Measurements from ENCODE around the gene DHRS11.

DHRS11 gene

DNA sequence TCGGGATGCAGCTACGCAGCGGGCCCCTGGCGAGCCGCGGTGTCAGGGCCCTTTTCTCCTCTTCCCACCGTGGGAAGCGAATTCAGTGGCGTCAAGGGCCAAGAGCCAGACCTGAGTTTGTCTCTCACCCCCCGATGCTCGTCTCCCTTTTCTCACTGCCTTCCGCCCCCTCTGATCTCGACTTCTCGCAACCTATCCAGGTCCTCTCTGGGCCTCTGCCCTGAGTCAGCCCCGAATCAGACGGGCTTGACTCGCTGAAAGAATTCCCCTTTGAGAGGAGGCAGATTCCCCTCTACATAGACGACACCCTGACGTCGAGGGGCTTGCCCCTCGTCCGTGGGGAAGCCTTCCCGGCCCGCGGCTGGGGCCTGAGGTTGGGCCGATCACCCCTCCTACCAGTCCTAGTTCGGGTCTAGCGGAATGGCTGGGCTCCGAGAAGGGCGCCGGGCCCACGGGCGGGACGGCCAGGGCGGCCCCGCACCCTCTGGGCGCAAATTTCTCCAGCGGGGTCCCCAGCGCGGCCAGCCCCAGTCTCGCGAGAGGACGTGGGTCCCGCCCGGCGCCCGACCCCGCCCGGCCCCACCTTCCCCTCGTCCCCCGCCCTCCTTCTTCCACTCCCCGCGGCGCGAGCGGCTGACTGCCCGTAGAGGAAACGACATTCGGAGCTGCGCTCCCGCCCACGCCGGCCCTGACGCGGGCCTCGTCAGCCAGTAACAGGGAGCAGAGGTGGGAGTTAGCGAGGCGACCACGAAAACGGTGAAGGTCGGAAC is 47.2 kb upstream of the DHRS11 start, which contains the start of gene GGNBP2:
GGNBP2 (plus strand) TSS at position 613 of the 770 bp plus-strand sequence. CDS start 806 bp downstream, outside the sequence.
- ATAC-seq: peak; percentile 79
- TF ChIP-seq TOX (CRISPR knock-in tag; IDR thresholded peaks at IDR 0.05; ENCODE audit: borderline replicate concordance) (no peak), RARB (CRISPR knock-in tag; IDR thresholded peaks at IDR 0.05) (no peak), ZFP3 (CRISPR knock-in tag; IDR thresholded peaks at IDR 0.05) (no peak), CSDC2 (CRISPR knock-in tag; IDR thresholded peaks at IDR 0.05) (no peak), ZC3H10 (CRISPR knock-in tag; IDR thresholded peaks at IDR 0.05) (no peak), ZNF565 (CRISPR knock-in tag; conservative IDR thresholded peaks at IDR 0.05; ENCODE audit: low read depth) (no peak), BACH2 (CRISPR knock-in tag; IDR thresholded peaks at IDR 0.05; ENCODE audit: borderline replicate concordance) (no peak), ZNF70 (CRISPR knock-in tag; IDR thresholded peaks at IDR 0.05) (no peak), PPARA (CRISPR knock-in tag; IDR thresholded peaks at IDR 0.05; ENCODE audit: borderline replicate concordance) (no peak), ARNTL (CRISPR knock-in tag; IDR thresholded peaks at IDR 0.05; ENCODE audit: borderline replicate concordance, low read depth) (no peak), ESRRG (CRISPR knock-in tag; IDR thresholded peaks at IDR 0.05) (no peak), TCF4 (CRISPR knock-in tag; IDR thresholded peaks at IDR 0.05; ENCODE audit: borderline replicate concordance) (no peak), ZFP30 (CRISPR knock-in tag; IDR thresholded peaks at IDR 0.05) (no peak)
- TF ChIP-seq, protein P1, sequence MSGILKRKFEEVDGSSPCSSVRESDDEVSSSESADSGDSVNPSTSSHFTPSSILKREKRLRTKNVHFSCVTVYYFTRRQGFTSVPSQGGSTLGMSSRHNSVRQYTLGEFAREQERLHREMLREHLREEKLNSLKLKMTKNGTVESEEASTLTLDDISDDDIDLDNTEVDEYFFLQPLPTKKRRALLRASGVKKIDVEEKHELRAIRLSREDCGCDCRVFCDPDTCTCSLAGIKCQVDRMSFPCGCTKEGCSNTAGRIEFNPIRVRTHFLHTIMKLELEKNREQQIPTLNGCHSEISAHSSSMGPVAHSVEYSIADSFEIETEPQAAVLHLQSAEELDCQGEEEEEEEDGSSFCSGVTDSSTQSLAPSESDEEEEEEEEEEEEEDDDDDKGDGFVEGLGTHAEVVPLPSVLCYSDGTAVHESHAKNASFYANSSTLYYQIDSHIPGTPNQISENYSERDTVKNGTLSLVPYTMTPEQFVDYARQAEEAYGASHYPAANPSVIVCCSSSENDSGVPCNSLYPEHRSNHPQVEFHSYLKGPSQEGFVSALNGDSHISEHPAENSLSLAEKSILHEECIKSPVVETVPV (CRISPR knock-in tag; IDR thresholded peaks at IDR 0.05): no peak
- TF ChIP-seq, protein P2, sequence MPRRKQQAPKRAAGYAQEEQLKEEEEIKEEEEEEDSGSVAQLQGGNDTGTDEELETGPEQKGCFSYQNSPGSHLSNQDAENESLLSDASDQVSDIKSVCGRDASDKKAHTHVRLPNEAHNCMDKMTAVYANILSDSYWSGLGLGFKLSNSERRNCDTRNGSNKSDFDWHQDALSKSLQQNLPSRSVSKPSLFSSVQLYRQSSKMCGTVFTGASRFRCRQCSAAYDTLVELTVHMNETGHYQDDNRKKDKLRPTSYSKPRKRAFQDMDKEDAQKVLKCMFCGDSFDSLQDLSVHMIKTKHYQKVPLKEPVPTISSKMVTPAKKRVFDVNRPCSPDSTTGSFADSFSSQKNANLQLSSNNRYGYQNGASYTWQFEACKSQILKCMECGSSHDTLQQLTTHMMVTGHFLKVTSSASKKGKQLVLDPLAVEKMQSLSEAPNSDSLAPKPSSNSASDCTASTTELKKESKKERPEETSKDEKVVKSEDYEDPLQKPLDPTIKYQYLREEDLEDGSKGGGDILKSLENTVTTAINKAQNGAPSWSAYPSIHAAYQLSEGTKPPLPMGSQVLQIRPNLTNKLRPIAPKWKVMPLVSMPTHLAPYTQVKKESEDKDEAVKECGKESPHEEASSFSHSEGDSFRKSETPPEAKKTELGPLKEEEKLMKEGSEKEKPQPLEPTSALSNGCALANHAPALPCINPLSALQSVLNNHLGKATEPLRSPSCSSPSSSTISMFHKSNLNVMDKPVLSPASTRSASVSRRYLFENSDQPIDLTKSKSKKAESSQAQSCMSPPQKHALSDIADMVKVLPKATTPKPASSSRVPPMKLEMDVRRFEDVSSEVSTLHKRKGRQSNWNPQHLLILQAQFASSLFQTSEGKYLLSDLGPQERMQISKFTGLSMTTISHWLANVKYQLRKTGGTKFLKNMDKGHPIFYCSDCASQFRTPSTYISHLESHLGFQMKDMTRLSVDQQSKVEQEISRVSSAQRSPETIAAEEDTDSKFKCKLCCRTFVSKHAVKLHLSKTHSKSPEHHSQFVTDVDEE (CRISPR knock-in tag; IDR thresholded peaks at IDR 0.05): no peak
- TF ChIP-seq, protein P3, sequence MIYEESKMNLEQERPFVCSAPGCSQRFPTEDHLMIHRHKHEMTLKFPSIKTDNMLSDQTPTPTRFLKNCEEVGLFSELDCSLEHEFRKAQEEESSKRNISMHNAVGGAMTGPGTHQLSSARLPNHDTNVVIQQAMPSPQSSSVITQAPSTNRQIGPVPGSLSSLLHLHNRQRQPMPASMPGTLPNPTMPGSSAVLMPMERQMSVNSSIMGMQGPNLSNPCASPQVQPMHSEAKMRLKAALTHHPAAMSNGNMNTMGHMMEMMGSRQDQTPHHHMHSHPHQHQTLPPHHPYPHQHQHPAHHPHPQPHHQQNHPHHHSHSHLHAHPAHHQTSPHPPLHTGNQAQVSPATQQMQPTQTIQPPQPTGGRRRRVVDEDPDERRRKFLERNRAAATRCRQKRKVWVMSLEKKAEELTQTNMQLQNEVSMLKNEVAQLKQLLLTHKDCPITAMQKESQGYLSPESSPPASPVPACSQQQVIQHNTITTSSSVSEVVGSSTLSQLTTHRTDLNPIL (CRISPR knock-in tag; IDR thresholded peaks at IDR 0.05; ENCODE audit: low read depth): no peak
- TF ChIP-seq, protein P4, sequence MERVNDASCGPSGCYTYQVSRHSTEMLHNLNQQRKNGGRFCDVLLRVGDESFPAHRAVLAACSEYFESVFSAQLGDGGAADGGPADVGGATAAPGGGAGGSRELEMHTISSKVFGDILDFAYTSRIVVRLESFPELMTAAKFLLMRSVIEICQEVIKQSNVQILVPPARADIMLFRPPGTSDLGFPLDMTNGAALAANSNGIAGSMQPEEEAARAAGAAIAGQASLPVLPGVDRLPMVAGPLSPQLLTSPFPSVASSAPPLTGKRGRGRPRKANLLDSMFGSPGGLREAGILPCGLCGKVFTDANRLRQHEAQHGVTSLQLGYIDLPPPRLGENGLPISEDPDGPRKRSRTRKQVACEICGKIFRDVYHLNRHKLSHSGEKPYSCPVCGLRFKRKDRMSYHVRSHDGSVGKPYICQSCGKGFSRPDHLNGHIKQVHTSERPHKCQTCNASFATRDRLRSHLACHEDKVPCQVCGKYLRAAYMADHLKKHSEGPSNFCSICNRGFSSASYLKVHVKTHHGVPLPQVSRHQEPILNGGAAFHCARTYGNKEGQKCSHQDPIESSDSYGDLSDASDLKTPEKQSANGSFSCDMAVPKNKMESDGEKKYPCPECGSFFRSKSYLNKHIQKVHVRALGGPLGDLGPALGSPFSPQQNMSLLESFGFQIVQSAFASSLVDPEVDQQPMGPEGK (CRISPR knock-in tag; IDR thresholded peaks at IDR 0.05; ENCODE audit: borderline replicate concordance): no peak
- TF ChIP-seq, protein P5, sequence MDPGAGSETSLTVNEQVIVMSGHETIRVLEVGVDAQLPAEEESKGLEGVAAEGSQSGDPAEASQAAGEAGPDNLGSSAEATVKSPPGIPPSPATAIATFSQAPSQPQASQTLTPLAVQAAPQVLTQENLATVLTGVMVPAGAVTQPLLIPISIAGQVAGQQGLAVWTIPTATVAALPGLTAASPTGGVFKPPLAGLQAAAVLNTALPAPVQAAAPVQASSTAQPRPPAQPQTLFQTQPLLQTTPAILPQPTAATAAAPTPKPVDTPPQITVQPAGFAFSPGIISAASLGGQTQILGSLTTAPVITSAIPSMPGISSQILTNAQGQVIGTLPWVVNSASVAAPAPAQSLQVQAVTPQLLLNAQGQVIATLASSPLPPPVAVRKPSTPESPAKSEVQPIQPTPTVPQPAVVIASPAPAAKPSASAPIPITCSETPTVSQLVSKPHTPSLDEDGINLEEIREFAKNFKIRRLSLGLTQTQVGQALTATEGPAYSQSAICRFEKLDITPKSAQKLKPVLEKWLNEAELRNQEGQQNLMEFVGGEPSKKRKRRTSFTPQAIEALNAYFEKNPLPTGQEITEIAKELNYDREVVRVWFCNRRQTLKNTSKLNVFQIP (CRISPR knock-in tag; IDR thresholded peaks at IDR 0.05; ENCODE audit: borderline replicate concordance, low read depth): no peak

DNA sequence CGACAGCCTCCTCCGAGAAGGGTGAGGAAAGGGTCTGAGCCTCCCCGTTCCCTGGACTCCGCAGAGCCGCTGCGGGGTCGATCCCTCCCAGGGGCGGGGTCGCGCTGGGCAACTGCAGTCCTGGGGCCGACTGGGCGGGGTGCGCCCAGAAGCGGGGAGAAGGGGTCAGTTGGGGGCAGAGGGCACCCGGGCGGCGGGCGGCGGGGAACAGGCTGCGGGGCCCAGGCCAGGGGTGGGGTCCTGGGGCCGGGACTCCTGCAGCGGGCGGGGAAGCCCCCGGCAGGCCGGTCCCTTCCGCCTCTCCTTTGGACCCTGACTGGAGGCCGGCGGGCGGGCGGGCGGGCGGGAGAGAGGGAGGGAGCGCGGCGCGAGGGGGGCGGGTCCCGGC is 46.6 kb upstream of the DHRS11 start:
- peak; percentile 62 for ATAC-seq
- TF ChIP-seq ESRRG (CRISPR knock-in tag; IDR thresholded peaks at IDR 0.05): no peak
- TF ChIP-seq ZC3H10 (CRISPR knock-in tag; IDR thresholded peaks at IDR 0.05): no peak
- TF ChIP-seq ZFP30 (CRISPR knock-in tag; IDR thresholded peaks at IDR 0.05): no peak
- TF ChIP-seq, protein P3 (CRISPR knock-in tag; IDR thresholded peaks at IDR 0.05; ENCODE audit: low read depth): no peak
- TF ChIP-seq ZNF8 (CRISPR knock-in tag; IDR thresholded peaks at IDR 0.05): no peak
- TF ChIP-seq OSR1 (CRISPR knock-in tag; IDR thresholded peaks at IDR 0.05): no peak
- no peak for TF ChIP-seq ZNF70 (CRISPR knock-in tag; IDR thresholded peaks at IDR 0.05)
- TF ChIP-seq GLIS3 (CRISPR knock-in tag; IDR thresholded peaks at IDR 0.05): no peak
- no peak for TF ChIP-seq RARB (CRISPR knock-in tag; IDR thresholded peaks at IDR 0.05)
- TF ChIP-seq, protein P5 (CRISPR knock-in tag; IDR thresholded peaks at IDR 0.05; ENCODE audit: borderline replicate concordance, low read depth): no peak
- no peak for TF ChIP-seq SNAI2 (CRISPR knock-in tag; IDR thresholded peaks at IDR 0.05)
- TF ChIP-seq, protein P2 (CRISPR knock-in tag; IDR thresholded peaks at IDR 0.05): no peak
- TF ChIP-seq PPARA (CRISPR knock-in tag; IDR thresholded peaks at IDR 0.05; ENCODE audit: borderline replicate concordance): no peak
